Caco-2 (cell line): ENCODE measurements around the gene PSEN1. TPM values are rescaled to one million over a fixed set of nuclear protein-coding genes. Genes with fewer than 3 reads are reported as not detected.

Experiments used
- BruUV-seq: library from RNA; stranded (reverse); fragments of 400-500 nt; replicated peaks from 2 replicates; lab custom pipeline; 2021; lab: Mats Ljungman, UMichigan
- CTCF ChIA-PET: fragments of 300-600 bp; sonication (Branson Sonifier 250); formaldehyde crosslinking; loops from one replicate; lab custom pipeline; 2022; ENCODE audit warnings: antibody characterized with exemption; lab: Charles Lee
- POLR2A ChIA-PET: fragments of 300-600 bp; sonication (Branson Sonifier 250); formaldehyde crosslinking; loops from one replicate; lab custom pipeline; 2022; ENCODE audit warnings: antibody characterized with exemption; lab: Charles Lee
- DNase-seq, 2 experiments: peaks; one replicate each; pipeline versions ENCODE4 v3.0.0 to v3.0.0-alpha.2; 2020 to 2022
- H3K27me3 ChIP-seq: replicated peaks from 2 replicates; pipeline ENCODE4 v1.6.0; 2011; ENCODE audit warnings: low read length; ENCODE audit not compliant: control insufficient read depth, insufficient read depth
- H3K36me3 ChIP-seq: 2 replicates; pipeline ENCODE4 v1.5.1; 2011; ENCODE audit warnings: low read length; ENCODE audit not compliant: control insufficient read depth, insufficient read depth
- H3K4me1 ChIP-seq: fragments of 250-450 bp; sonication (Bioruptor Pico); 2 replicates; pipeline ENCODE4 v1.5.1; 2020; ENCODE audit warnings: mild to moderate bottlenecking
- H3K4me3 ChIP-seq: 2 replicates; pipeline ENCODE4 v1.5.1; 2011; ENCODE audit warnings: low read depth, mild to moderate bottlenecking, control low read depth, low read length
- H3K9me3 ChIP-seq: fragments of 250-450 bp; sonication (Bioruptor Pico); 2 replicates; pipeline ENCODE4 v1.5.1; 2020; ENCODE audit warnings: mild to moderate bottlenecking, moderate library complexity
- H3K27ac Mint-ChIP-seq: one replicate; pipeline ENCODE4 v1.8.0; 2022; ENCODE audit warnings: mixed read lengths; ENCODE audit not compliant: unreplicated experiment
- H3K27me3 Mint-ChIP-seq: one replicate; pipeline ENCODE4 v1.8.0; 2022; ENCODE audit warnings: mixed read lengths; ENCODE audit not compliant: insufficient read depth, unreplicated experiment
- H3K36me3 Mint-ChIP-seq: one replicate; pipeline ENCODE4 v1.8.0; 2022; ENCODE audit warnings: mild to moderate bottlenecking, mixed read lengths; ENCODE audit not compliant: insufficient read depth, unreplicated experiment
- H3K4me1 Mint-ChIP-seq: one replicate; pipeline ENCODE4 v1.8.0; 2022; ENCODE audit warnings: low read depth, mixed read lengths; ENCODE audit not compliant: unreplicated experiment
- H3K4me3 Mint-ChIP-seq: one replicate; pipeline ENCODE4 v1.8.0; 2022; ENCODE audit warnings: mild to moderate bottlenecking, moderate library complexity, mixed read lengths; ENCODE audit not compliant: unreplicated experiment
- H3K9me3 Mint-ChIP-seq: one replicate; pipeline ENCODE4 v1.8.0; 2022; ENCODE audit warnings: mixed read lengths; ENCODE audit not compliant: unreplicated experiment
- CTCF ChIP-seq, 2 experiments: fragments of 200-600 bp in 1 of 2; IDR thresholded peaks; 1 replicate in 1 of 2; 2 replicates in 1 of 2; pipeline versions ENCODE4 v1.5.1 to v1.8.0; 2011 to 2022; ENCODE audit warnings: antibody characterized with exemption in 1 of 2, control low read depth in 1 of 2, inconsistent platforms in 1 of 2, low read depth in 1 of 2, low read length in 1 of 2, mild to moderate bottlenecking in 1 of 2, moderate library complexity in 1 of 2; ENCODE audit not compliant: insufficient read depth in 1 of 2, severe bottlenecking in 1 of 2, unreplicated experiment in 1 of 2
- intact Hi-C: fragments of 100-400 bp; cut with micrococcal nuclease; formaldehyde crosslinking; loops from one replicate; pipeline ENCODE4 v1.10.0; 2022; ENCODE audit not compliant: unreplicated experiment
- total RNA-seq: library from RNA; stranded (reverse); gene quantifications from 2 replicates; pipeline ENCODE4 v1.2.3, GENCODE V29; 2022

Gene PSEN1
- total RNA-seq, 1 experiment from 2014 or later: 74.8 TPM

GRCh38 chr14:73105727-73106126, 30.6 kb upstream of the PSEN1 start:
- Mint-ChIP-seq H3K36me3 (peaks cover 78% of the 10 kb centered on the region), H3K9me3 (no peaks in the 10 kb centered on the region), H3K4me3 (no peak overlapping the region), H3K27me3 (no peaks in the 10 kb centered on the region), H3K4me1 (no peaks in the 10 kb centered on the region), H3K27ac (peak overlapping the region; percentile 22)
- TF ChIP-seq CTCF (IDR thresholded peaks at IDR 0.05; ENCODE audit: insufficient read depth in 1 of 2, low read depth in 1 of 2, low read length in 1 of 2, severe bottlenecking in 1 of 2, unreplicated experiment in 1 of 2): no peak
- CTCF ChIA-PET: no interaction called here
- Histone ChIP-seq H3K27me3 (no peaks in the 10 kb centered on the region), H3K4me1 (no peaks in the 10 kb centered on the region; the same call in 1 of the 2 replicates), H3K9me3 (no peaks in the 10 kb centered on the region), H3K4me3 (no peak overlapping the region), H3K36me3 (no peaks in the 10 kb centered on the region; the same call in 1 of the 2 replicates)
- DNase-seq: no peak
- POLR2A ChIA-PET: no interaction called here
- BruUV-seq: no TSS peak
- intact Hi-C loops: no loop called here

GRCh38 chr14:73116079-73116665, 20.1 kb upstream of the PSEN1 start:
- no peak for DNase-seq
- H3K27me3 ChIP-seq: no peaks in the 10 kb centered on the region
- Mint-ChIP-seq H3K27ac (no peak overlapping the region), H3K4me3 (no peak overlapping the region), H3K9me3 (no peaks in the 10 kb centered on the region), H3K4me1 (peaks cover 13% of the 10 kb centered on the region), H3K36me3 (peaks cover 89% of the 10 kb centered on the region), H3K27me3 (no peaks in the 10 kb centered on the region)
- no TSS peak for BruUV-seq
- H3K4me1 ChIP-seq: no peaks in the 10 kb centered on the region
- intact Hi-C loops: no loop called here
- no peak for TF ChIP-seq CTCF (IDR thresholded peaks at IDR 0.05; ENCODE audit: insufficient read depth in 1 of 2, low read depth in 1 of 2, low read length in 1 of 2, severe bottlenecking in 1 of 2, unreplicated experiment in 1 of 2)
- ChIA-PET CTCF (no interaction called here), POLR2A (no interaction called here)
- no peak overlapping the region for H3K4me3 ChIP-seq
- H3K9me3 ChIP-seq: no peaks in the 10 kb centered on the region
- H3K36me3 ChIP-seq: no peaks in the 10 kb centered on the region; the same call in 1 of the 2 replicates

GRCh38 chr14:73124180-73124894, 12.0 kb upstream of the PSEN1 start:
- H3K4me3 Mint-ChIP-seq: no peak overlapping the region
- TF ChIP-seq CTCF (IDR thresholded peaks at IDR 0.05; ENCODE audit: insufficient read depth in 1 of 2, low read depth in 1 of 2, low read length in 1 of 2, severe bottlenecking in 1 of 2, unreplicated experiment in 1 of 2): no peak
- ChIA-PET POLR2A (no interaction called here), CTCF (no interaction called here)
- no peaks in the 10 kb centered on the region for H3K9me3 Mint-ChIP-seq
- Histone ChIP-seq H3K36me3 (no peaks in the 10 kb centered on the region), H3K9me3 (no peaks in the 10 kb centered on the region), H3K4me3 (no peak overlapping the region), H3K4me1 (no peaks in the 10 kb centered on the region), H3K27me3 (no peaks in the 10 kb centered on the region)
- no peak for DNase-seq
- no peak overlapping the region for H3K27ac Mint-ChIP-seq
- H3K4me1 Mint-ChIP-seq: no peaks in the 10 kb centered on the region
- H3K27me3 Mint-ChIP-seq: no peaks in the 10 kb centered on the region
- BruUV-seq: no TSS peak
- intact Hi-C loops: no loop called here
- peaks cover 45% of the 10 kb centered on the region for H3K36me3 Mint-ChIP-seq
